Transverse colon (tissue), 4 donors: ENCODE results near the gene TRIOBP. TPM values are rescaled to one million over a fixed set of nuclear protein-coding genes. Genes with fewer than 3 reads are reported as not detected.
A peak's percentile ranks its signal among the peaks of the same experiment; 100 is the strongest.

Source experiments
- DNase-seq: peaks from one replicate; pipeline ENCODE4 v3.0.0-alpha.2; 2019
- H3K27ac ChIP-seq, 4 donors: fragments of 200-600 bp; sonication (generic); 2 replicates each; pipeline ENCODE4 v1.5.1; 2016 to 2018; ENCODE audit warnings: inconsistent platforms in 4 of 4
- H3K27me3 ChIP-seq: fragments of 200-600 bp; sonication (generic); 2 replicates; pipeline ENCODE4 v1.5.1; 2017; ENCODE audit warnings: inconsistent platforms
- H3K36me3 ChIP-seq, 4 donors: fragments of 200-600 bp; sonication (generic); 2 replicates each; pipeline ENCODE4 v1.5.1; 2017 to 2019; ENCODE audit warnings: inconsistent platforms in 4 of 4
- H3K4me1 ChIP-seq, 4 donors: fragments of 200-600 bp; sonication (generic); 2 replicates each; pipeline ENCODE4 v1.5.1; 2017 to 2020; ENCODE audit warnings: inconsistent platforms in 4 of 4
- H3K4me3 ChIP-seq, 4 donors: fragments of 200-600 bp; sonication (generic); 1 replicate in 1 of 4; 2 replicates in 3 of 4; pipeline versions ENCODE4 v1.5.1 to v1.6.1; 2017 to 2019; ENCODE audit warnings: inconsistent platforms in 4 of 4
- H3K9me3 ChIP-seq, 2 donors: fragments of 200-600 bp; sonication (generic); 2 replicates each; pipeline ENCODE4 v1.5.1; 2017 to 2019; ENCODE audit warnings: inconsistent platforms in 2 of 2
- CTCF ChIP-seq, 5 experiments: fragments of 200-600 bp in 3 of 5; fragments of 450-650 bp in 2 of 5; sonication (generic) in 3 of 5; IDR thresholded peaks; 1 replicate in 2 of 5; 2 replicates in 3 of 5; pipeline ENCODE4 v1.5.1; 2016 to 2017; ENCODE audit warnings: antibody characterized with exemption in 5 of 5, inconsistent platforms in 3 of 5, mild to moderate bottlenecking in 2 of 5, moderate library complexity in 1 of 5
- EP300 ChIP-seq: sonication (generic); formaldehyde crosslinking; IDR thresholded peaks from one replicate; pipeline ENCODE4 v1.6.1; 2017; ENCODE audit warnings: antibody characterized with exemption, low read depth
- POLR2A ChIP-seq: fragments of 450-650 bp; IDR thresholded peaks from one replicate; pipeline ENCODE4 v1.6.1; 2016; ENCODE audit warnings: antibody characterized with exemption, mild to moderate bottlenecking, moderate library complexity
- POLR2AphosphoS5 ChIP-seq, 3 donors: sonication (generic); formaldehyde crosslinking; IDR thresholded peaks; one replicate each; pipeline ENCODE4 v1.6.1; 2016; ENCODE audit warnings: antibody characterized with exemption in 3 of 3
- WGBS, 2 donors: methylation state at CpG; one replicate each; pipeline ENCODE4 v1.1.5; 2018; ENCODE audit warnings: low coverage in 1 of 2; 5-methylcytosine and 5-hydroxymethylcytosine counted together
- in situ Hi-C, 4 donors: fragments of 200-750 bp; cut with MboI; loops; one replicate each; pipeline versions ENCODE4 v1.15.0 to v1.15.1; 2017; ENCODE audit warnings: low sequenced_read_pairs in 3 of 4, low pct_ligation_motif_present in 1 of 4, low pct_unique_long_range_greater_than_20kb in 1 of 4
- intact Hi-C: fragments of 100-400 bp; cut with DNase I; formaldehyde crosslinking; loops from one replicate; pipeline ENCODE4 v1.15.1; 2023; ENCODE audit warnings: low total_unique reads
- total RNA-seq, 4 donors: library from RNA; depleted of rRNA; stranded (reverse); fragments of >200 nt; gene quantifications; one replicate each; pipeline ENCODE4 v1.1.0, GENCODE V29; 2016

Gene TRIOBP
- total RNA-seq, 4 donors from 2014 or later, result 121 to 265 (median 129) TPM

- H3K9me3 ChIP-seq, result no peaks in the 10 kb centered on the region
- in situ Hi-C loops (loop anchor here in 3 of 4 donors (5.0 to 25.0 kb wide), 4 partner anchors 44 to 146 kb away; partner anchors contain the start of genes C22orf23 (in 1 of the 3) and POLR2F (in 1 of the 3)), intact Hi-C loops (loop anchor here (2.0 to 10.0 kb wide), 3 partner anchors 44 to 144 kb away; no protein-coding TSS in a partner anchor)
- WGBS, 2 donors, result 1% methylated on average over 31 of the region's 68 CpGs; no CpG with 5 or more reads in 1 of the 2 donors
- peaks cover 13 to 20% (median 16%) of the 10 kb centered on the region in 4 donors for H3K4me1 ChIP-seq
- TF ChIP-seq POLR2AphosphoS5 (IDR thresholded peaks at IDR 0.05), result no peak
- peak; percentile 36 to 57 (median 49) for TF ChIP-seq CTCF (IDR thresholded peaks at IDR 0.05)
- no peak for TF ChIP-seq EP300
- TF ChIP-seq POLR2A, result no peak
- no peaks in the 10 kb centered on the region for H3K36me3 ChIP-seq
- peak; percentile 77 for DNase-seq
- peak overlapping the region in 2 of 4 donors; percentile 50 for H3K27ac ChIP-seq
- H3K4me3 ChIP-seq, result peak overlapping the region in 3 of 4 donors; percentile 0 to 45 (median 35)
- H3K27me3 ChIP-seq, result peaks cover 25% of the 10 kb centered on the region
These were observed 121.7 kb downstream of the TRIOBP start for GRCh38 chr22:37818409-37819104.

GRCh38 chr22:37819105-37819433 is 122.2 kb downstream of the TRIOBP start:
- peaks cover 30% of the 10 kb centered on the region for H3K27me3 ChIP-seq
- intact Hi-C loops, result loop anchor here (2.0 to 10.0 kb wide), 3 partner anchors 44 to 143 kb away; no protein-coding TSS in a partner anchor
- in situ Hi-C loops, result loop anchor here in 3 of 4 donors (5.0 to 25.0 kb wide), 4 partner anchors 43 to 146 kb away; partner anchors contain the start of genes C22orf23 (in 1 of the 3) and POLR2F (in 1 of the 3)

GRCh38 chr22:37820350-37820749 is 123.5 kb downstream of the TRIOBP start:
- no peak overlapping the region for H3K27ac ChIP-seq
- no peak overlapping the region for H3K4me3 ChIP-seq
- in situ Hi-C loops (loop anchor here in 2 of 4 donors (10.0 to 25.0 kb wide), 2 partner anchors 142 to 144 kb away; partner anchors contain the start of genes C22orf23 (in 1 of the 2) and POLR2F (in 1 of the 2)), intact Hi-C loops (no loop called here)
- 85% methylated on average over 5 of the region's 5 CpGs; no CpG with 5 or more reads in 1 of the 2 donors for WGBS, 2 donors
- peaks cover 37% of the 10 kb centered on the region for H3K27me3 ChIP-seq
- peaks cover 13 to 28% (median 19%) of the 10 kb centered on the region in 4 donors for H3K4me1 ChIP-seq
- no peaks in the 10 kb centered on the region for H3K36me3 ChIP-seq
- TF ChIP-seq POLR2AphosphoS5 (IDR thresholded peaks at IDR 0.05), result no peak
- TF ChIP-seq EP300, result no peak
- TF ChIP-seq CTCF (IDR thresholded peaks at IDR 0.05), result no peak
- no peak for TF ChIP-seq POLR2A
- H3K9me3 ChIP-seq, result no peaks in the 10 kb centered on the region
- no peak for DNase-seq

More at GRCh38 chr22:37819105-37819433, 122.2 kb downstream of the TRIOBP start:
- WGBS, 2 donors, result 35 to 40% methylated on average over 5 to 14 of the region's 14 CpGs
- H3K4me3 ChIP-seq, result peak overlapping the region in 3 of 4 donors; percentile 0 to 45 (median 35)
- no peaks in the 10 kb centered on the region for H3K36me3 ChIP-seq
- no peak for DNase-seq
- TF ChIP-seq CTCF (IDR thresholded peaks at IDR 0.05) (no peak), POLR2A (no peak), POLR2AphosphoS5 (IDR thresholded peaks at IDR 0.05) (no peak), EP300 (no peak)
- peaks cover 13 to 23% (median 16%) of the 10 kb centered on the region in 4 donors for H3K4me1 ChIP-seq
- H3K9me3 ChIP-seq, result no peaks in the 10 kb centered on the region
- H3K27ac ChIP-seq, result peak overlapping the region in 1 of 4 donors; percentile 50

- no peak overlapping the region for H3K4me3 ChIP-seq
- in situ Hi-C loops, result loop anchor here in 2 of 4 donors (10.0 to 25.0 kb wide), 2 partner anchors 140 to 143 kb away; partner anchors contain the start of genes C22orf23 (in 1 of the 2) and POLR2F (in 1 of the 2)
- TF ChIP-seq POLR2AphosphoS5 (IDR thresholded peaks at IDR 0.05) (no peak), POLR2A (no peak), CTCF (IDR thresholded peaks at IDR 0.05) (no peak), EP300 (no peak)
- H3K4me1 ChIP-seq, result peaks cover 14 to 28% (median 19%) of the 10 kb centered on the region in 4 donors
- DNase-seq, result no peak
- intact Hi-C loops, result no loop called here
- H3K27me3 ChIP-seq, result peaks cover 37% of the 10 kb centered on the region
- H3K9me3 ChIP-seq, result no peaks in the 10 kb centered on the region
- no peaks in the 10 kb centered on the region for H3K36me3 ChIP-seq
- WGBS, 2 donors, result 22 to 52% methylated on average over 4 to 8 of the region's 8 CpGs
- H3K27ac ChIP-seq, result no peak overlapping the region
These were observed 125.4 kb downstream of the TRIOBP start for GRCh38 chr22:37822079-37822833.
